B cell (primary cell): ENCODE measurements around the gene TMEM238. TPM values are rescaled to one million over a fixed set of nuclear protein-coding genes. Genes with fewer than 3 reads are reported as not detected.
A peak's percentile ranks its signal among the peaks of the same experiment; 100 is the strongest.

ENCODE experiments used
- ATAC-seq: fragments of 200-7000 bp; cut with Tn5 transposase; one replicate; pipeline ENCODE4 v1.10.0; 2021; ENCODE audit warnings: low read depth, mild to moderate bottlenecking, moderate number of reproducible peaks, moderate library complexity
- CTCF ChIA-PET: fragments of 350-600 bp; sonication (Branson Sonifier 250); formaldehyde crosslinking; loops from one replicate; lab custom pipeline; 2021; ENCODE audit warnings: antibody characterized with exemption, inconsistent platforms; lab: Charles Lee
- POLR2A ChIA-PET: fragments of 350-600 bp; sonication (Branson Sonifier 250); formaldehyde crosslinking; loops from one replicate; lab custom pipeline; 2021; ENCODE audit warnings: antibody characterized with exemption; lab: Charles Lee
- DNase-seq: peaks from one replicate; pipeline ENCODE4 v3.0.0; 2013
- H2AFZ ChIP-seq: 2 replicates; pipeline ENCODE4 v1.6.1; 2012; ENCODE audit warnings: mild to moderate bottlenecking, low read depth, low read length; ENCODE audit not compliant: insufficient read depth, poor library complexity, severe bottlenecking
- H3K27ac ChIP-seq, 2 donors: 1 replicate in 1 of 2; 2 replicates in 1 of 2; pipeline ENCODE4 v1.5.1; 2012 to 2013; ENCODE audit warnings: low read length in 2 of 2, mild to moderate bottlenecking in 2 of 2, moderate library complexity in 1 of 2
- H3K27me3 ChIP-seq, 4 experiments: fragments of 200-600 bp in 1 of 4; sonication (generic) in 1 of 4; replicated peaks in 1 of 4; 1 replicate in 2 of 4; 2 replicates in 2 of 4; pipeline versions ENCODE4 v1.6.1 to v1.7.0; 2013 to 2016; ENCODE audit warnings: low read length in 3 of 4, mild to moderate bottlenecking in 2 of 4, mixed read lengths in 1 of 4, moderate library complexity in 1 of 4; ENCODE audit not compliant: insufficient read depth in 4 of 4, control insufficient read depth in 3 of 4; ENCODE audit errors: control extremely low read depth in 1 of 4
- H3K36me3 ChIP-seq, 2 experiments: replicated peaks in 1 of 2; 1 replicate in 1 of 2; 2 replicates in 1 of 2; pipeline versions ENCODE4 v1.6.1 to v1.7.1; 2013; ENCODE audit warnings: low read length in 1 of 2; ENCODE audit not compliant: insufficient read depth in 2 of 2, control insufficient read depth in 1 of 2; ENCODE audit errors: control extremely low read depth in 1 of 2, extremely low read depth in 1 of 2
- H3K4me1 ChIP-seq, 2 donors: fragments of 200-600 bp in 1 of 2; sonication (generic) in 1 of 2; 1 replicate in 1 of 2; 2 replicates in 1 of 2; pipeline versions ENCODE4 v1.5.1 to v1.6.1; 2013 to 2017; ENCODE audit warnings: low read length in 2 of 2; ENCODE audit not compliant: control insufficient read depth in 2 of 2, insufficient read depth in 2 of 2
- H3K4me2 ChIP-seq: replicated peaks from 2 replicates; pipeline ENCODE3; 2012; ENCODE audit warnings: mild to moderate bottlenecking, low read depth, low read length; ENCODE audit not compliant: poor library complexity, severe bottlenecking
- H3K4me3 ChIP-seq, 5 experiments: fragments of 200-600 bp in 1 of 5; sonication (generic) in 1 of 5; 1 replicate in 3 of 5; 2 replicates in 2 of 5; pipeline versions ENCODE4 v1.5.1 to v1.7.0; 2011 to 2016; ENCODE audit warnings: low read length in 4 of 5, mild to moderate bottlenecking in 4 of 5, low read depth in 2 of 5, control low read depth in 1 of 5, moderate library complexity in 1 of 5; ENCODE audit not compliant: insufficient read depth in 1 of 5; ENCODE audit errors: control extremely low read depth in 1 of 5, extremely low read depth in 1 of 5
- H3K79me2 ChIP-seq: fragments of 200-600 bp; sonication (generic); one replicate; pipeline ENCODE4 v1.6.0; 2016; ENCODE audit warnings: low read length; ENCODE audit not compliant: control insufficient read depth, insufficient read depth
- H3K9ac ChIP-seq: fragments of 200-600 bp; sonication (generic); 2 replicates; pipeline ENCODE4 v1.6.1; 2017; ENCODE audit warnings: mild to moderate bottlenecking, low read length, moderate library complexity
- H3K9me3 ChIP-seq, 3 donors: one replicate each; pipeline versions ENCODE4 v1.6.1 to v1.7.1; 2013; ENCODE audit warnings: low read length in 2 of 3; ENCODE audit not compliant: control insufficient read depth in 2 of 3, insufficient read depth in 1 of 3; ENCODE audit errors: control extremely low read depth in 1 of 3
- H4K20me1 ChIP-seq: 2 replicates; pipeline ENCODE4 v1.6.0; 2012; ENCODE audit warnings: mild to moderate bottlenecking, low read length; ENCODE audit not compliant: insufficient read depth, control insufficient read depth, poor library complexity, severe bottlenecking
- H3K27ac Mint-ChIP-seq: one replicate; pipeline ENCODE4 v1.8.0; 2021; ENCODE audit warnings: mixed read lengths
- H3K27me3 Mint-ChIP-seq: one replicate; pipeline ENCODE4 v1.8.0; 2021; ENCODE audit warnings: mixed read lengths
- H3K4me1 Mint-ChIP-seq: one replicate; pipeline ENCODE4 v1.8.0; 2021; ENCODE audit warnings: mixed read lengths
- H3K4me3 Mint-ChIP-seq: one replicate; pipeline ENCODE4 v1.8.0; 2021; ENCODE audit warnings: mixed read lengths
- H3K9me3 Mint-ChIP-seq: one replicate; pipeline ENCODE4 v1.8.0; 2022; ENCODE audit warnings: mixed read lengths; ENCODE audit not compliant: insufficient read depth
- EZH2 ChIP-seq: IDR thresholded peaks from 2 replicates; pipeline ENCODE4 v1.6.1; 2012; ENCODE audit warnings: borderline replicate concordance, low read depth, mild to moderate bottlenecking, moderate library complexity, low read length; ENCODE audit not compliant: insufficient read depth, poor library complexity, severe bottlenecking
- WGBS: methylation state at CpG from one replicate; pipeline ENCODE4 v1.1.5; 2013; ENCODE audit warnings: missing lambda C conversion rate; ENCODE audit not compliant: insufficient coverage; 5-methylcytosine and 5-hydroxymethylcytosine counted together
- intact Hi-C: fragments of 100-400 bp; cut with micrococcal nuclease; formaldehyde crosslinking; loops from one replicate; pipeline ENCODE4 v1.10.0; 2022
- polyA plus RNA-seq: library from polyadenylated mRNA; depleted of rRNA; stranded (reverse); fragments of >200 nt; gene quantifications from 2 replicates; pipeline ENCODE4 v1.2.3, GENCODE V29; 2012
- total RNA-seq, 2 donors: library from RNA; stranded (reverse); fragments of 120-200 nt in 1 of 2; gene quantifications; 1 replicate in 1 of 2; 2 replicates in 1 of 2; pipeline versions ENCODE4 v1.2.3 to v1.2.4, GENCODE V29; 2013 to 2022
- TF ChIP-seq, protein P1 (sequence below): fragments of 200-600 bp; IDR thresholded peaks from one replicate; pipeline ENCODE4 v1.8.0; 2022; ENCODE audit warnings: antibody characterized with exemption, mild to moderate bottlenecking

Gene TMEM238
- total and polyA plus RNA-seq, 2 donors (not counting 1 experiment from before 2014, with no cell fraction given): 0.76 to 4.7 TPM

DNA sequence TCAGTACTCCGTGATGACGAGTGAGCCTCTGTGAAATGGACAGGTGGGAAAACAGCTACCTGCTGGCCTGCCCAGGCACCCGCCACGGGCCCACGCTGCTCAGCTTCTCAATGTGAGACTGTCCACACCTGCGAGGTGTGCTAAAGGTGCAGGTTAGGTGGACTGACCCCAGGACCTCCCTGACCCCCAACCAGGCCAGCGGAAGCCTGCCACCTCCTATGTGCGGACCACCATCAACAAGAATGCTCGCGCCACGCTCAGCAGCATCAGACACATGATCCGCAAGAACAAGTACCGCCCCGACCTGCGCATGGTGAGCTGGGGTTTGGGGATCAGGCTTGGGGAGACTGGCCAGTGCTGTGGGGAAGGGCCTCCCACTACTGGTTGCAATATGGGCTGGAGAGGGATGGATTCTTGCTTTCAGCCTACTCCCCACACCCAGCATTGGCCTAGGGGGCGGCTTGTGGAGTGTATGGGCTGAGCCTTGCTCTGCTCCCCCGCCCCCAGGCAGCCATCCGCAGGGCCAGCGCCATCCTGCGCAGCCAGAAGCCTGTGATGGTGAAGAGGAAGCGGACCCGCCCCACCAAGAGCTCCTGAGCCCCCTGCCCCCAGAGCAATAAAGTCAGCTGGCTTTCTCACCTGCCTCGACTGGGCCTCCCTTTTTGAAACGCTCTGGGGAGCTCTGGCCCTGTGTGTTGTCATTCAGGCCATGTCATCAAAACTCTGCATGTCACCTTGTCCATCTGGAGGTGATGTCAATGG lies 3.8 kb upstream of the TMEM238 start:
- WGBS: 90% methylated on average over 19 of the region's 24 CpGs
- Histone ChIP-seq H3K27me3 (no peaks in the 10 kb centered on the region), H3K9ac (peak overlapping the region; percentile 96), H3K4me2 (peak overlapping the region; percentile 74), H3K4me1 (peaks cover 40 to 53% of the 10 kb centered on the region in 2 donors), H4K20me1 (peaks cover 69% of the 10 kb centered on the region), H3K27ac (peak overlapping the region in 1 of 2 donors; percentile 96), H3K79me2 (peaks cover 35% of the 10 kb centered on the region), H3K9me3 (no peaks in the 10 kb centered on the region), H3K4me3 (peak overlapping the region in 1 of 5 experiments; percentile 87), H3K36me3 (peaks cover 3 to 48% of the 10 kb centered on the region in 2 experiments), H2AFZ (no peak overlapping the region)
- Mint-ChIP-seq H3K27ac (peak overlapping the region; percentile 26), H3K27me3 (no peaks in the 10 kb centered on the region), H3K9me3 (no peaks in the 10 kb centered on the region), H3K4me1 (peaks cover 62% of the 10 kb centered on the region), H3K4me3 (peak overlapping the region; percentile 100)
- TF ChIP-seq EZH2: no peak
- TF ChIP-seq, protein P1, sequence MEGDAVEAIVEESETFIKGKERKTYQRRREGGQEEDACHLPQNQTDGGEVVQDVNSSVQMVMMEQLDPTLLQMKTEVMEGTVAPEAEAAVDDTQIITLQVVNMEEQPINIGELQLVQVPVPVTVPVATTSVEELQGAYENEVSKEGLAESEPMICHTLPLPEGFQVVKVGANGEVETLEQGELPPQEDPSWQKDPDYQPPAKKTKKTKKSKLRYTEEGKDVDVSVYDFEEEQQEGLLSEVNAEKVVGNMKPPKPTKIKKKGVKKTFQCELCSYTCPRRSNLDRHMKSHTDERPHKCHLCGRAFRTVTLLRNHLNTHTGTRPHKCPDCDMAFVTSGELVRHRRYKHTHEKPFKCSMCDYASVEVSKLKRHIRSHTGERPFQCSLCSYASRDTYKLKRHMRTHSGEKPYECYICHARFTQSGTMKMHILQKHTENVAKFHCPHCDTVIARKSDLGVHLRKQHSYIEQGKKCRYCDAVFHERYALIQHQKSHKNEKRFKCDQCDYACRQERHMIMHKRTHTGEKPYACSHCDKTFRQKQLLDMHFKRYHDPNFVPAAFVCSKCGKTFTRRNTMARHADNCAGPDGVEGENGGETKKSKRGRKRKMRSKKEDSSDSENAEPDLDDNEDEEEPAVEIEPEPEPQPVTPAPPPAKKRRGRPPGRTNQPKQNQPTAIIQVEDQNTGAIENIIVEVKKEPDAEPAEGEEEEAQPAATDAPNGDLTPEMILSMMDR: no peak
- DNase-seq (no peak), ATAC-seq (no peak)
- POLR2A ChIA-PET: interaction anchor here (0.9 kb wide), 1 partner anchor 20 kb away, joined by 5 read pairs; the partner anchor contains the start of gene UBE2S
- CTCF ChIA-PET: interaction anchor here (0.9 to 2.3 kb wide), 3 partner anchors 86 to 116 kb away, joined by 3 to 6 read pairs (median 5); no protein-coding TSS in a partner anchor
- intact Hi-C loops: no loop called here

DNA sequence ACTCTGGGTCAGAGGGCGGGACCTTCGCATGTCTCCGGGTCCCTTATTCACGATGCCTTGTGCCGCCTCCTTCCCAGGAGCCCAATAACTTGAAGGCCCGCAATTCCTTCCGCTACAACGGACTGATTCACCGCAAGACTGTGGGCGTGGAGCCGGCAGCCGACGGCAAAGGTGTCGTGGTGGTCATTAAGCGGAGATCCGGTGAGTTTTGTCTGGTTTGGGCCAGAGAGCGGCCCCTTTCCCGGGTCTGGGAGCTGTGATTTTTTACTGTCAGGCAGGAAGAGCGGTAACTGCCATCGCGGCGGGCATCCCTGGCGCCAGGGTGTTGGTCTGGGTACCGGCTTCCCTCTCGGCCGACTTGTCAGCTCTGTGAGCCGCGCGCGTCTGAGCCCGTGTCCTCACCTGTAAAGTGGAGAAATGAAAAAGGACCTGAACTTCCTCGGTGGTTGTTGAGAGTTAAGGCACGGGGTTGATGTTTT lies 2.4 kb upstream of the TMEM238 start:
- H3K9me3 ChIP-seq: no peaks in the 10 kb centered on the region
- peak overlapping the region; percentile 96 for H3K9ac ChIP-seq
- ChIA-PET POLR2A (interaction anchor here (1.1 to 1.3 kb wide), 2 partner anchors 21 to 132 kb away, joined by 3 to 7 read pairs; partner anchors contain the start of gene UBE2S), CTCF (no interaction called here)
- no peak for TF ChIP-seq EZH2
- TF ChIP-seq, protein P1: no peak
- H3K79me2 ChIP-seq: peaks cover 46% of the 10 kb centered on the region
- Mint-ChIP-seq H3K27me3 (no peaks in the 10 kb centered on the region), H3K9me3 (no peaks in the 10 kb centered on the region), H3K4me1 (peaks cover 68% of the 10 kb centered on the region), H3K4me3 (peak overlapping the region; percentile 100), H3K27ac (peak overlapping the region; percentile 100)
- intact Hi-C loops: no loop called here
- peaks cover 3 to 46% of the 10 kb centered on the region in 2 experiments for H3K36me3 ChIP-seq
- no peak overlapping the region for H2AFZ ChIP-seq
- ATAC-seq: no peak
- peak overlapping the region; percentile 74 for H3K4me2 ChIP-seq
- WGBS: 4% methylated on average over 31 of the region's 33 CpGs
- H3K27me3 ChIP-seq: no peaks in the 10 kb centered on the region
- H3K4me1 ChIP-seq: peaks cover 40 to 57% of the 10 kb centered on the region in 2 donors
- no peak for DNase-seq
- peak overlapping the region; percentile 96 for H3K27ac ChIP-seq
- H3K4me3 ChIP-seq: peak overlapping the region; percentile 85 to 99 (median 97)
- H4K20me1 ChIP-seq: peaks cover 62% of the 10 kb centered on the region
